ENCODE results near the gene RASSF6. TPM values are rescaled to one million over a fixed set of nuclear protein-coding genes. Genes with fewer than 3 reads are reported as not detected.
A peak's percentile ranks its signal among the peaks of the same experiment; 100 is the strongest.

The RASSF6 gene
- total and polyA plus RNA-seq, 2 of the 8 experiments (the other 6 are each of a cell fraction or from before 2014, with no cell fraction given): 0.03 to 0.28 TPM

- Histone ChIP-seq H2BK5ac (ENCODE audit: low read depth, low read length) (no peak overlapping the region), H4K91ac (replicated peaks; ENCODE audit: insufficient read length, low read length) (no peak overlapping the region), H2AFZ (ENCODE audit: low read length) (peak overlapping the region; percentile 35; the same call in 1 of the 2 replicates), H4K20me1 (replicated peaks in 1 of 2; ENCODE audit: control insufficient read depth in 1 of 2, insufficient read depth in 2 of 2, low read length in 2 of 2) (no peaks in the 10 kb centered on the region), H2AK5ac (ENCODE audit: low read depth, low read length) (no peak overlapping the region), H3K27ac (ENCODE audit: low read depth, low read length) (no peak overlapping the region), H3K4me2 (ENCODE audit: insufficient read depth in 1 of 2, low read depth in 2 of 2, low read length in 2 of 2) (no peak overlapping the region), H3K23ac (ENCODE audit: insufficient read length) (no peak overlapping the region), H3K27me3 (replicated peaks in 1 of 4; ENCODE audit: control insufficient read depth in 3 of 4, extremely low read depth in 1 of 4, insufficient read depth in 3 of 4, low read length in 3 of 4) (no peaks in the 10 kb centered on the region), H2BK120ac (replicated peaks; ENCODE audit: low read depth, low read length) (no peak overlapping the region), H3K79me1 (ENCODE audit: low read depth, low read length) (no peaks in the 10 kb centered on the region), H3K9ac (replicated peaks in 1 of 4; ENCODE audit: extremely low read depth in 1 of 4, low read depth in 3 of 4, low read length in 3 of 4) (no peak overlapping the region), H3K79me2 (ENCODE audit: control insufficient read depth in 1 of 2, insufficient read depth in 2 of 2, low read length in 2 of 2) (no peaks in the 10 kb centered on the region), H2BK20ac (ENCODE audit: low read length) (no peak overlapping the region), H3K36me3 (ENCODE audit: control insufficient read depth in 2 of 4, insufficient read depth in 4 of 4, low read length in 3 of 4) (no peaks in the 10 kb centered on the region), H3K23me2 (ENCODE audit: low read depth, low read length) (no peaks in the 10 kb centered on the region), H4K8ac (ENCODE audit: extremely low read depth, insufficient read depth, low read length) (no peak overlapping the region), H3K56ac (replicated peaks; ENCODE audit: insufficient read length, low read depth, low read length) (no peak overlapping the region), H3K4me3 (ENCODE audit: extremely low read depth in 1 of 4, insufficient read depth in 2 of 4, low read depth in 3 of 4, low read length in 4 of 4) (no peak overlapping the region), H4K5ac (ENCODE audit: insufficient read length, low read depth, low read length) (no peak overlapping the region), H2BK12ac (ENCODE audit: low read depth, low read length) (no peak overlapping the region), H3K9me3 (ENCODE audit: insufficient read depth in 2 of 2, low read depth in 1 of 2, low read length in 1 of 2) (no peaks in the 10 kb centered on the region), H3K14ac (ENCODE audit: insufficient read length) (no peak overlapping the region), H3K18ac (ENCODE audit: extremely low read depth, low read length) (no peak overlapping the region), H2BK15ac (ENCODE audit: low read length) (no peak overlapping the region), H3K4ac (replicated peaks; ENCODE audit: insufficient read length, low read depth, low read length) (no peak overlapping the region), H3K4me1 (replicated peaks in 1 of 4; ENCODE audit: control insufficient read depth in 3 of 4, insufficient read depth in 4 of 4, low read length in 3 of 4) (0 out of 7 replicates have a peak, but pooled peaks cover 0 to 3% (median 0%) of the 10 kb centered on the region in 4 experiments)
- DNase-seq (ENCODE audit: low read depth in 1 of 2, low spot score in 2 of 2) (no peak), FAIRE-seq (no peak)
- TF ChIP-seq TAF7 (optimal IDR thresholded peaks at IDR 0.05; ENCODE audit: borderline replicate concordance, low read depth, low read length) (no peak), CHD1 (IDR thresholded peaks at IDR 0.05; ENCODE audit: low read depth, low read length) (no peak), ZNF274 (IDR thresholded peaks at IDR 0.05; ENCODE audit: borderline replicate concordance, extremely low read depth, low read length) (no peak), CEBPB (IDR thresholded peaks at IDR 0.05; ENCODE audit: low read depth, low read length) (no peak), RFX5 (IDR thresholded peaks at IDR 0.05; ENCODE audit: borderline replicate concordance, low read depth, low read length) (no peak), SIX5 (IDR thresholded peaks at IDR 0.05; ENCODE audit: low read depth, low read length) (no peak), SP4 (IDR thresholded peaks at IDR 0.05; ENCODE audit: low read length) (no peak), SAP30 (IDR thresholded peaks at IDR 0.05; ENCODE audit: insufficient read depth, insufficient replicate concordance, low read length) (no peak)
- 81% methylated on average over 5 of the region's 5 CpGs; no CpG with 5 or more reads in 1 of the 2 experiments for WGBS, 2 experiments (ENCODE audit: extremely low coverage in 1 of 2, insufficient coverage in 1 of 2, insufficient read length in 1 of 2, insufficient replicate concordance in 2 of 2, low coverage in 1 of 2, low lambda C conversion rate in 2 of 2, missing lambda C conversion rate in 1 of 2)
- ChIA-PET CTCF (ENCODE audit: partially characterized antibody) (interaction anchor here (0.9 to 1.9 kb wide), 8 partner anchors 14 to 249 kb away, joined by 3 to 7 read pairs (median 4); partner anchors contain the start of gene RASSF6), POLR2A (ENCODE audit: partially characterized antibody) (no interaction called here)
Measured at GRCh38 chr4:73589887-73590801, 30.1 kb downstream of the RASSF6 start.

Data from H1 (cell line).